Chondrocyte (in vitro differentiated cells): Measurements from ENCODE around the gene RTL10. TPM values are rescaled to one million over a fixed set of nuclear protein-coding genes. Genes with fewer than 3 reads are reported as not detected.

Source experiments
- DNase-seq: peaks from one replicate; pipeline ENCODE4 v3.0.0; 2021; ENCODE audit warnings: mixed read lengths, low spot score
- H3K27ac Mint-ChIP-seq: one replicate; pipeline ENCODE4 v1.8.0; 2021; ENCODE audit warnings: mild to moderate bottlenecking, moderate library complexity, mixed read lengths; ENCODE audit not compliant: unreplicated experiment
- H3K27me3 Mint-ChIP-seq: 2 replicates; pipeline ENCODE4 v1.8.0; 2021; ENCODE audit warnings: low read depth, mixed read lengths
- H3K36me3 Mint-ChIP-seq: 2 replicates; pipeline ENCODE4 v1.8.0; 2021; ENCODE audit warnings: low read depth, mixed read lengths
- H3K4me1 Mint-ChIP-seq: 2 replicates; pipeline ENCODE4 v1.8.0; 2021; ENCODE audit warnings: low read depth, mild to moderate bottlenecking, mixed read lengths
- H3K4me3 Mint-ChIP-seq: one replicate; pipeline ENCODE4 v1.8.0; 2021; ENCODE audit warnings: mild to moderate bottlenecking, moderate library complexity, mixed read lengths; ENCODE audit not compliant: unreplicated experiment
- H3K9me3 Mint-ChIP-seq: 2 replicates; pipeline ENCODE4 v1.8.0; 2021; ENCODE audit warnings: low read depth, mixed read lengths
- total RNA-seq: library from RNA; stranded (reverse); gene quantifications from 3 replicates; pipeline ENCODE4 v1.2.1, GENCODE V29; 2021
- TF ChIP-seq, protein P1 (sequence below): fragments of 200-600 bp; sonication (generic); IDR thresholded peaks from 2 replicates; pipeline ENCODE4 v1.5.0; 2021; ENCODE audit warnings: antibody characterized with exemption, mild to moderate bottlenecking, moderate library complexity

Gene RTL10
- total RNA-seq, 1 donor from 2014 or later: 15.6 TPM

DNA sequence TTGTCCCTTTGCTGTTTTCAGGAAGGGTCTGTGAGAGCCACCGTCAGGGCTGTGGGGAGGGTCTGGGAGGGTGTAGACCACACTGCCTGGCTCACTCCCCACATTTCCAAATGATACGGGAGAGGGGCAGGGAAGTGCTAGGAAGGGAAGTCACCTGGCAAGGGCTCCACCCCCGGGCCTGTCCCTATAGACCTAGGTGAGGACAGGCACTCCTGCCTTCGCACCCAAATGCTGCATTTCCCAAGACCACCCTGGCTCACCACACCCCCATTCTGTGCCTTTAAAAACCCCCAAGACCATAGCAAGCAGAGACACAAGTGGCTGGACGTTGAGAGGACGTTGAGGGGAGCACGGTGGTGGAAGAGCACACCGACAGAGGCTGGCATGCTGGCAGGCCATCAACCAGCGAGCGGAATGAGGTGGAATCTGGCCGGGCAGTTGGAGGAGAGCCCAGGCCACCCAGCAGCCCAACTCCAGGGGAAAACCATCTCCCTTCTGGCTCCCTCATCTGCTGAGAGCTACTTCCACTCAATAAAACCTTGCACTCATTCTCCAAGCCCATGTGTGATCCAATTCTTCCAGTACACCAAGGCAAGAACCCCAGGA is 45.7 kb downstream of the RTL10 start:
- Mint-ChIP-seq H3K36me3 (peaks cover 2% of the 10 kb centered on the region), H3K4me3 (no peak overlapping the region), H3K4me1 (peaks cover 22% of the 10 kb centered on the region), H3K27me3 (no peaks in the 10 kb centered on the region), H3K9me3 (no peaks in the 10 kb centered on the region), H3K27ac (no peak overlapping the region)
- TF ChIP-seq, protein P1, sequence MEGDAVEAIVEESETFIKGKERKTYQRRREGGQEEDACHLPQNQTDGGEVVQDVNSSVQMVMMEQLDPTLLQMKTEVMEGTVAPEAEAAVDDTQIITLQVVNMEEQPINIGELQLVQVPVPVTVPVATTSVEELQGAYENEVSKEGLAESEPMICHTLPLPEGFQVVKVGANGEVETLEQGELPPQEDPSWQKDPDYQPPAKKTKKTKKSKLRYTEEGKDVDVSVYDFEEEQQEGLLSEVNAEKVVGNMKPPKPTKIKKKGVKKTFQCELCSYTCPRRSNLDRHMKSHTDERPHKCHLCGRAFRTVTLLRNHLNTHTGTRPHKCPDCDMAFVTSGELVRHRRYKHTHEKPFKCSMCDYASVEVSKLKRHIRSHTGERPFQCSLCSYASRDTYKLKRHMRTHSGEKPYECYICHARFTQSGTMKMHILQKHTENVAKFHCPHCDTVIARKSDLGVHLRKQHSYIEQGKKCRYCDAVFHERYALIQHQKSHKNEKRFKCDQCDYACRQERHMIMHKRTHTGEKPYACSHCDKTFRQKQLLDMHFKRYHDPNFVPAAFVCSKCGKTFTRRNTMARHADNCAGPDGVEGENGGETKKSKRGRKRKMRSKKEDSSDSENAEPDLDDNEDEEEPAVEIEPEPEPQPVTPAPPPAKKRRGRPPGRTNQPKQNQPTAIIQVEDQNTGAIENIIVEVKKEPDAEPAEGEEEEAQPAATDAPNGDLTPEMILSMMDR: no peak
- no peak for DNase-seq

DNA sequence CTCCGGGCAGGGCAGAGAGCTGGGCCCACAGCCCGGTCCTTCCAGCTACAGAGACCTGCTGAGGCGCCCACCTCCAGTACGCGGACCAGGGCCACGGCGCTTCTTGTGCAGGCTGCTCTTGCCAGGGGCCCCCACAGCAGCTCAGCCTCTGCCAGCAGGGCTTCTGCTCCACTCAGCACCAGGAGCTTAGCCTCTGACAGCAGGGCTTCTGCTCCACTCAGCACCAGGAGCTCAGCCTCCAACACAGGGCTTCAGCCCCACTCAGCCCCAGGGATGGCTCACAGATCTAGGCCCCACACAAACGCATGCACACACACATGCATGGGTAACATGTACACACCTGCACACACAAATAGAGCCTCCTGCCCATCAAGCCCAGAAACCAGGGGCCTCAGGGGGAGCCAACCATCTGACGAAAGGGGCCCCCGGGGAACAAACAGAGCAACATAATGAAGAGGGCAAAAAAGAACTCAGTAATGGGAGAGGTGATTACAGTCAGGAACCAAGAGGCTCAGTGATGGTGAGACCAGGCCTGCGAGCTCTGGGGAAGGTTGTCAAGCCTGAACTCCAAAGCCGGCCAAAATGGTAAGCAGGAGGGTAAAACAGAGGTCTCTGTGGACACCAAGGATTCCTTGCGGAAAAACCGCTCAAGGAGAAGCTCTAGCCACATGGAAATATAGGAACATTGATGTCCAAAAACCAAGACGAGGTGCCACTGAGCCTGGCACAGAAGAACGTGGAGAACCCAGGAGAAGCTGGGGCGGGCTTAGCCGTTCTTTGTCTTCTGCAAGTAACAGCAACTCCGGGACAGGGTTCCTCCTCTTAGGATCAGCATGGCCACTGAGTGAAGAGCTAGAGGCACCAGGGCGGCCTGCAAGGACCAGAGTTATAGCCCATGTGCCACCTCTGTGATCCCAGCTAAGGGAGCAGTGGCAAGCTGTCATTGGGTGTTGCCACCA is 46.5 kb downstream of the RTL10 start:
- TF ChIP-seq, protein P1: no peak
- H3K4me1 Mint-ChIP-seq: peaks cover 22% of the 10 kb centered on the region
- no peak overlapping the region for H3K4me3 Mint-ChIP-seq
- no peaks in the 10 kb centered on the region for H3K9me3 Mint-ChIP-seq
- no peak overlapping the region for H3K27ac Mint-ChIP-seq
- DNase-seq: no peak
- H3K27me3 Mint-ChIP-seq: no peaks in the 10 kb centered on the region
- H3K36me3 Mint-ChIP-seq: peaks cover 2% of the 10 kb centered on the region

DNA sequence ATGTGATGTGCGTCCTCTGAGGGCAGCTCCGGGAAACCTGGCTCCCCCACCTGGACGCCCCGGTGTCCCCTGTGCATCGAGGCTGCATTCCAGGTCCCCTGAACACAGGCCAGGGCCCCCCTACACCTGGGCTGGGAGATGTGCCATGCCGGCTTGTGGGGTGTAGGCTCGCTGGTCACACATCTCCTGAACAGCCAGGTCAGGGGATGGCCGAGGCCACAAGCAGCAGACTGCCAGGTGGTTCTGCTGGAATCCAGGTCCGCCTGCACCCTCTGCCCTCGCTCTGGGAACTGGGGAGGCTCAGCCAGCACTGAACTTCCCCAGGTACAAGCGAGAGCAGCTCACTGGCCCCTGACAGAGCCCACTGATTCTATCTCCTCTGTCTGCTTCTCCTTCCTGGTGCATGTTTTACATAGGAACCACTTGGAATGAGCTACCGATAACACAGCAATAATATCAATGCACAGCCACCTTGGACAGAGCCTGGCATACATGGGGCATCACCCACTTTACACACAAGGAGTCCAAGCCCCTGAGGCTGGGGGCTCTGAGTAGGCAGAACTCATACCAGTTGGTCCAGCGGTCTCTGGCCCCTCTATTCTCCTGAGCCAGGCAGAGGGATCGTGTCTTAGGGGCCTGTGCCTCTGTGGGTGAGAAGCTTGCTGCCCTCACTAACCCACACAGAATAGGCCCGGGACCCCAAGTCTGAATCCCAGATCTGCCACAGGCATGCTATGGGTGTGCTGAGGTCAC is 47.3 kb downstream of the RTL10 start:
- H3K27ac Mint-ChIP-seq: no peak overlapping the region
- no peak for DNase-seq
- H3K4me1 Mint-ChIP-seq: peaks cover 22% of the 10 kb centered on the region
- H3K27me3 Mint-ChIP-seq: no peaks in the 10 kb centered on the region
- H3K36me3 Mint-ChIP-seq: peaks cover 6% of the 10 kb centered on the region
- H3K9me3 Mint-ChIP-seq: no peaks in the 10 kb centered on the region
- TF ChIP-seq, protein P1: no peak
- H3K4me3 Mint-ChIP-seq: no peak overlapping the region

DNA sequence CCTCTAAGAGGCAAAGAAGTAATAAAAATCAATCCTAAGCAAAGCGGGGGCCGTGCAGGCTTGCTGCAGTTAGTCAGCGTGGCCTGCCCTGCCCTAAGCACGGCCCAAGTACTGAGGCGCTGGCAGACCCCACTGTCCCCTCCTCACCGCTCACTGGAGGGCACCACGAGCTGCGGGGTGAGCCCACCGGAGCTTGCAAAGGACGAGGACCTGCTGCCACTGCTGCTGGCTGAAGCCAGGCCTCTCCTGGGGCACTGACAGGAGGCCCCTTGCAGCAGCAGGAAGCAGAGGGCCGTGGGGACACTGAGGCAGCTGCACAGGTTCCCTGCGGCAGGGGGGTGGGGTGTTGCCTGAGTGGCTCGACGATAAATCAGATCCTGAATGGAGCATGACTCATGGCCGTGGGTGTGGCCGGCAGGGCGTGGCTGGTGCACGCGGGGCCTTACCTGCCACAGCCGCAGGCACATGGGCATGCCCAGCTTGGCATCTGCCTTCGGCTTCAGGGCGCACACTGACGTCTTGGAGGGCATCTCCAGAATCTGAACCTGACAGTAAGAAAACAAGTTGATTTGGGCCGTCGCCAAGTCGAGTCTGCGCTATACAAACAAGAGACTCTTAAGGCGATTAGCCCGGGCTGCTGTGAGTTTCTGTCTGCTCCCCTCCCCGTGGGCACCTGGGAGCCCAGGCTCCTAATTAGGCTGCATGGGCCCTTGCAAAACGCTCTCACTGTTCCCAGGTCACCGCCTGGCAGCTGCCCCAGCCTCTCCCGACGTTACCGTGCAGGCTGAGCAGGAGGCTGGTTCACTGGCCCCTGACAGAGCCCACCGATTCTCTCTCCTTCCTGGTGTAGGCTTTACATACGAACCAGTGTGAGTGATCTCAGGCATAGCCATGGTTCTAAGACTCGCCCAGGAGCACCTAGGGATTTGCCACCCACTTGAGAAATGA is 48.2 kb downstream of the RTL10 start:
- H3K4me3 Mint-ChIP-seq: no peak overlapping the region

More for the DNA sequence above, 48.2 kb downstream of the RTL10 start:
- Mint-ChIP-seq H3K9me3 (no peaks in the 10 kb centered on the region), H3K27me3 (no peaks in the 10 kb centered on the region), H3K4me1 (peaks cover 21% of the 10 kb centered on the region), H3K27ac (no peak overlapping the region), H3K36me3 (peaks cover 6% of the 10 kb centered on the region)
- TF ChIP-seq, protein P1: no peak
- DNase-seq: peak; percentile 79
